ENCODE results near the gene SET. TPM values are rescaled to one million over a fixed set of nuclear protein-coding genes. Genes with fewer than 3 reads are reported as not detected.

The SET gene
- total RNA-seq, 1 donor from 2014 or later, result 69.3 TPM

DNA sequence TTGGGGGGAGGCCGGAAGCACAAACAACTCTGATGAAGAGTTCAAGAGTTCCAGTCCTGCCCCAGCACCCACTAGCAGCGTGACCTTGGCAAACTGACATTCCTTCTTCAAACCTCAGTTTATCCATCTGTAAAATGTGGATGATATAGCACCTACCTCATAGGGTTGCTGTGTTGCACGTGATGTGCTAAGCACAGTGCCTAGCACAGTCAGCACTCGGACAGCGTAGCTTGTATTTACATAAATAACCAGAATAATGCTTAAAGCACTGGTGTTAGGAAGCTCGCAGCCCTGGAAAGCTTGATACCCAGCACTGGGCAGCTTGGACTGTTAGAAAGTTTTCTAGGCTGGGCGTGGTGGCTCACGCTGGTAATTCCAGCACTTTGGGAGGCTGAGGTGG is 18.4 kb downstream of the SET start:
- no peak for DNase-seq (ENCODE audit: low spot score)

GRCh38 chr9:128712451-128713410 is 23.7 kb downstream of the SET start:
- DNase-seq (ENCODE audit: low spot score) (no peak), ATAC-seq (no peak)

More for the DNA sequence above, 18.4 kb downstream of the SET start:
- no peak for ATAC-seq

- no peak for ATAC-seq
- no peak for DNase-seq (ENCODE audit: low spot score)
Measured at GRCh38 chr9:128713411-128713780, 24.4 kb downstream of the SET start.

GRCh38 chr9:128713941-128714573 is 25.0 kb downstream of the SET start:
- no peak for ATAC-seq
- no peak for DNase-seq (ENCODE audit: low spot score)

DNA sequence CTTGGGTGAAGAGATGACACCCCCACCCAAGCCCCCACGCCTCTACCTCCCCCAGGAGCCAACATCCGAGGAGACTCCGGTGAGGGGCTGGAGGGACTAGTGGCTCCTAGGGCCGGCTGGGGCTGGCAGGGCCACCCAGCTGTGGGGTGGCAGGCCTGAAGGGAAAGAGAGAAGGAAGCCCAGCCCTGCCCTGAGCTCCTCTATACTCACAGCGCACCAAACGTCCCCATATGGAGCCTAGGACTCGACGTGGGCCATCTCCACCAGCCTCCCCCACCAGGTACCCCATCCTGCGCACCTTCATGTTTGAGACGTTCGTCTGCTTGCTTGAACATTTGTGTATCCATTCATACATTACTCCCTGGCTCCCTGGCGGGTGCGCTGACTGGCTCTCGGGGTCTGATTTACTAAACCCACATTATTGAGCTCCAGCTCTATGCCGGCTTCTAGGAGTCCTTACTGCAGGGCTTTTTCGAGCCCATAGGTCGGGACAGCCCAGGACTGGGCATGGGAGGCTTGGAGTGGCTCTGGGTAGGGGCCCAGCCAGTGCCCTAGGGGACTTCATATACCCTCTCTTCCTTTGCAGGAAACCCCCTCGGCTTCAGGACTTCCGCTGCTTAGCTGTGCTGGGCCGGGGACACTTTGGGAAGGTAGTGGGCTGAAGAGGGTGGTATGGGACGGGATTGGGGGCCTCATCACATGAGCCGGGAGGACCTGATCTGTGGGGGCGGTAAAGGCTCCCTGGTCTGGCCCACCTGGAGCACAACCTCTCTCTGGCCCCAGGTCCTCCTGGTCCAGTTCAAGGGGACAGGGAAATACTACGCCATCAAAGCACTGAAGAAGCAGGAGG is 25.8 kb downstream of the SET start:
- DNase-seq (ENCODE audit: low spot score) (no peak), ATAC-seq (no peak)

GRCh38 chr9:128715436-128715750 is 26.4 kb downstream of the SET start:
- ATAC-seq (no peak), DNase-seq (ENCODE audit: low spot score) (no peak)

- DNase-seq (ENCODE audit: low spot score) (no peak), ATAC-seq (no peak)
Measured at GRCh38 chr9:128716581-128717254, 27.7 kb downstream of the SET start.

GRCh38 chr9:128718047-128718446 is 29.0 kb downstream of the SET start:
- no peak for ATAC-seq
- DNase-seq (ENCODE audit: low spot score), result no peak

DNA sequence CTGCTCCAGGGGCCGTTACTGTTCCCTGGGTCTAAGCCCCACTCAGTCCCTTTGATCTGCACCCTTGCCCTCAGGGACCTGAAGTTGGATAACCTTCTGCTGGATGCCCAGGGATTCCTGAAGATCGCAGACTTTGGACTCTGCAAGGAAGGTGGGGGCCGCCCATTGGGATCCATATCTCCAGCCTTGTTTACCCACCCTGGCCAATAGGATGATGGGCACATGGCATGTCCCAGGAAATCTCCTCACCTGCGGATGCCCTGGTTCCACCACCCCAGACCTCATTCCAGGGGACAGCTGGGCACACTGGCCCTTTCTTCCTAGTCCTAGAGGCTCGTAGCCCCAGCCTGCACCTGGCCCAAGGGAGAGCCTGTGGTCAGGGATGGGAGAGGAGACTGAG is 29.5 kb downstream of the SET start:
- no peak for ATAC-seq
- DNase-seq (ENCODE audit: low spot score), result no peak

DNA sequence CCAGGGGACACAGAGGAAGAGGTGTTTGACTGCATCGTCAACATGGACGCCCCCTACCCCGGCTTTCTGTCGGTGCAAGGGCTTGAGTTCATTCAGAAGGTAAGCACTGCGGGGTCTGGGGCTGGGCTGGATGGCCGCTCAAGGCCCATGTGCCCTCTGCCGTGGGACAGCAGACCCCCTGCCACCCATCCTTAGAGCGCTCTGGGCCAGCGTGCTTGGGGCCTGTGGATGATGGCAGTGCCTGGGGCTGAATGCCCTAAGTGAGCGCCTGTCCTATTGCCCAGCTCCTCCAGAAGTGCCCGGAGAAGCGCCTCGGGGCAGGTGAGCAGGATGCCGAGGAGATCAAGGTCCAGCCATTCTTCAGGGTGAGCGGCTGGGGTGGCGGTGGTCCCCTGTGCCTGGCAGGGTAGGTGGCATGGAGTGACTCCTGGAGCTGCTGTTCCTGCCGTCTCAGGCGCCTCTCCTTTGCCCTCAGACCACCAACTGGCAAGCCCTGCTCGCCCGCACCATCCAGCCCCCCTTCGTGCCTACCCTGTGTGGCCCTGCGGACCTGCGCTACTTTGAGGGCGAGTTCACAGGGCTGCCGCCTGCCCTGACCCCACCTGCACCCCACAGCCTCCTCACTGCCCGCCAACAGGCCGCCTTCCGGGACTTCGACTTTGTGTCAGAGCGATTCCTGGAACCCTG is 31.0 kb downstream of the SET start:
- ATAC-seq (no peak), DNase-seq (ENCODE audit: low spot score) (no peak)

GRCh38 chr9:128720841-128721486 is 31.9 kb downstream of the SET start:
- ATAC-seq (no peak), DNase-seq (ENCODE audit: low spot score) (no peak)

GRCh38 chr9:128721487-128722010 is 32.5 kb downstream of the SET start:
- DNase-seq (ENCODE audit: low spot score), result no peak
- no peak for ATAC-seq

DNA sequence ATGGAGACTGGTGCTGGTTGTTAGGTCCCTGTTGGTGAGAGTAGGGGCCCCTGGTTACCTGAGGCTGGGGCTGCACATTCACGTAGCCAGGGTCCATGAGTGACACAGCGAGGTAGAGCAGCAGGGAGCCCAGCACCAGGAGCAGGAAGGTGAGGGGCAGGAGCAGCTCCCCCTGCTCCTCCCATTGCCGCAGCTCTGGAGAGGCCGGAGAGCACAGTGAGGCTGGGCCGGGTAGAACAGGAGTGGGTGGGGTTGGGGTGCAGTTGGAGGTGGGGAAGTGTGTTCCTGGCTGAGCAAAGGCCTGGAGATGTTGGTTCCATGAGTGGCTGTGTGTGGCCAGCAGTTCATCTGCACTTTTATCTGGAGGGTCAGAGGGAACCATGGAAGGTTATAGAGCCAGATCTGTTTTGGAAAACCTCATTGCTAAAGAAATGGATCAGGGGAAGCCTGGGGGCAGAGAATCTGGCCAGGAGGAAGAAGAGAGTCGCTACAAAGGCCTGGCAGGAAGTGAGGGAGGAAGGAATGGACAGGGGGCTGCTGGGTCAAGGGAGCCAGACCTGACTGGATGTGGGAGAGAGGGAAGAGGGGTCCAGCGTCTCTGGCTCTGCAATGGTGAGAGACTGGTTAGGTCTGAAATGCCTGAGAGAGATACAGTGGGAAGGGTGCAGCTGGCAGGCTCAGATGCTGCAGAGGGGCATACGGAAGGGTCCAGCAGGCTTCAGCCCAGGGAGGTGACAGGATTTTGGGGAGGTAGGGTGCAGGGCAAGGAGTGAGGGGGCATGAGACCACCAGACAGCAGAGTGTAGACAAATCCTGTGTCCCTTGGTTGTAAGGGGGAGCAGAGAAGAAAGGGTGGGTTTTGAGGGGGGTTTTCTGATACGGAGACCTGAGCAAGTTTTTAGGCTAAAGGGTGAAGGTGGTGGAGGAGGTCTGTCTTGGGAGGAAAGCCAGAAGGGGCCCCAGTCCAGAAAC is 33.6 kb downstream of the SET start:
- no peak for DNase-seq (ENCODE audit: low spot score)
- no peak for ATAC-seq

GRCh38 chr9:128723352-128723865 is 34.4 kb downstream of the SET start:
- DNase-seq (ENCODE audit: low spot score), result no peak
- ATAC-seq, result no peak

GRCh38 chr9:128723866-128724743 is 35.1 kb downstream of the SET start, which contains the start of gene ZDHHC12:
Gene ZDHHC12, minus strand, starts transcription at chr9:128724127. Its CDS starts 34 bp downstream, at chr9:128724093.
- ATAC-seq, result peak; percentile 93
- peak; percentile 99 for DNase-seq (ENCODE audit: low spot score)

GRCh38 chr9:128724744-128725211 is 35.8 kb downstream of the SET start:
- DNase-seq (ENCODE audit: low spot score), result peak; percentile 67
- peak; percentile 36 for ATAC-seq
